Peyer's patch (tissue), 4 donors: Measurements from ENCODE around the gene LRBA.

ENCODE experiments used
- POLR2A ChIP-seq, 2 donors: fragments of 450-650 bp; IDR thresholded peaks; one replicate each; pipeline ENCODE4 v1.5.1; 2017; ENCODE audit warnings: antibody characterized with exemption in 2 of 2, mild to moderate bottlenecking in 2 of 2, moderate library complexity in 2 of 2
- TF ChIP-seq, protein P1 (sequence below), 6 experiments: fragments of 450-650 bp in 4 of 6; fragments of 200-600 bp in 2 of 6; sonication (generic) in 1 of 6; IDR thresholded peaks; one replicate each; pipeline ENCODE4 v1.5.1; 2017 to 2019; ENCODE audit warnings: antibody characterized with exemption in 6 of 6, mild to moderate bottlenecking in 3 of 6, moderate library complexity in 1 of 6

DNA sequence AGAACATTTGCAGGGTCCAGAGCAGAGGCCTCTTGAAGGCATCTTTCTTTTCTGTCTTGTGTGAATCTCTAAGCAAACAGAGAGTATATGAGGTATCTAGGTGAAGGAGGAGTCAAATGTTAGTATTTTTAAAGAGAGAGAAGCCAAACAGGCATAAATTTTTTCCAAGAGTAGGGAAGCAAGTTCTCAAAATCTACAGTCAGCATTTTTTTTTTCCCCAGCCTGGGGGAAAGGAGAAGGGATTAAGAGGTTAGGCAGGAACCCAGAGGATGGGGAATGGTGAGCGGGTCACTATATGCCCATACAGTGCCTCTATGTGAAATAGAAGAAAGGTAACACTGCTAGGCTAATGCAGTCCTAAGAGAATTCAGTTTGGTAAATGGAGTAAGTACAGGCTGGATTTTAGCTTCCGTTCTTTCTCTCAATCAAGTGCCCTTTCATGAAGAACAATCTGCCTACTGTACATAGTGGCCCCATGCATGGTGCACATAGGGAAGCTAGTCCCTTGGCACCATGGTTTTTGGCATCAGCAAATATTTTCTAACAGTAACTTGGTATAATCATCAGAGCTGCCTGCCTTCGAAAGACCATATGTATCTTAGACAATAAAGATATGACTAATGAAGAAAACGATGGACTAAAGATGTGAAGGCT, 596.2 kb downstream of the LRBA start:
- TF ChIP-seq POLR2A (IDR thresholded peaks at IDR 0.05) = no peak
- TF ChIP-seq, protein P1, sequence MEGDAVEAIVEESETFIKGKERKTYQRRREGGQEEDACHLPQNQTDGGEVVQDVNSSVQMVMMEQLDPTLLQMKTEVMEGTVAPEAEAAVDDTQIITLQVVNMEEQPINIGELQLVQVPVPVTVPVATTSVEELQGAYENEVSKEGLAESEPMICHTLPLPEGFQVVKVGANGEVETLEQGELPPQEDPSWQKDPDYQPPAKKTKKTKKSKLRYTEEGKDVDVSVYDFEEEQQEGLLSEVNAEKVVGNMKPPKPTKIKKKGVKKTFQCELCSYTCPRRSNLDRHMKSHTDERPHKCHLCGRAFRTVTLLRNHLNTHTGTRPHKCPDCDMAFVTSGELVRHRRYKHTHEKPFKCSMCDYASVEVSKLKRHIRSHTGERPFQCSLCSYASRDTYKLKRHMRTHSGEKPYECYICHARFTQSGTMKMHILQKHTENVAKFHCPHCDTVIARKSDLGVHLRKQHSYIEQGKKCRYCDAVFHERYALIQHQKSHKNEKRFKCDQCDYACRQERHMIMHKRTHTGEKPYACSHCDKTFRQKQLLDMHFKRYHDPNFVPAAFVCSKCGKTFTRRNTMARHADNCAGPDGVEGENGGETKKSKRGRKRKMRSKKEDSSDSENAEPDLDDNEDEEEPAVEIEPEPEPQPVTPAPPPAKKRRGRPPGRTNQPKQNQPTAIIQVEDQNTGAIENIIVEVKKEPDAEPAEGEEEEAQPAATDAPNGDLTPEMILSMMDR (IDR thresholded peaks at IDR 0.05) = no peak
